Liver (tissue), 9 donors: ENCODE measurements around the gene BLM. TPM values are rescaled to one million over a fixed set of nuclear protein-coding genes. Genes with fewer than 3 reads are reported as not detected.

Experiments
- DNase-seq: peaks from one replicate; pipeline ENCODE4 v3.0.0-alpha.2; 2017; ENCODE audit warnings: low spot score
- H3K27ac ChIP-seq, 2 donors: one replicate each; pipeline ENCODE4 v1.7.0; 2013; ENCODE audit warnings: inconsistent platforms in 2 of 2, low read length in 2 of 2, control low read depth in 1 of 2, low read depth in 1 of 2, mild to moderate bottlenecking in 1 of 2
- H3K27me3 ChIP-seq, 4 donors: one replicate each; pipeline versions ENCODE4 v1.6.1 to v1.7.0; 2013; ENCODE audit warnings: low read length in 3 of 4, inconsistent platforms in 1 of 4, mild to moderate bottlenecking in 1 of 4, moderate library complexity in 1 of 4; ENCODE audit not compliant: control insufficient read depth in 4 of 4, insufficient read depth in 4 of 4
- H3K36me3 ChIP-seq, 4 donors: one replicate each; pipeline versions ENCODE4 v1.6.1 to v1.7.0; 2013; ENCODE audit warnings: low read length in 3 of 4, mild to moderate bottlenecking in 3 of 4, low read depth in 1 of 4, moderate library complexity in 1 of 4; ENCODE audit not compliant: control insufficient read depth in 4 of 4, insufficient read depth in 3 of 4
- H3K4me1 ChIP-seq, 4 donors: one replicate each; pipeline versions ENCODE4 v1.6.1 to v1.7.0; 2013; ENCODE audit warnings: low read length in 3 of 4, mild to moderate bottlenecking in 3 of 4, moderate library complexity in 1 of 4; ENCODE audit not compliant: control insufficient read depth in 4 of 4, insufficient read depth in 4 of 4
- H3K4me3 ChIP-seq, 3 donors: one replicate each; pipeline versions ENCODE4 v1.6.1 to v1.7.0; 2013; ENCODE audit warnings: low read length in 3 of 3, control low read depth in 1 of 3, low read depth in 1 of 3, mild to moderate bottlenecking in 1 of 3
- H3K9ac ChIP-seq, 2 donors: one replicate each; pipeline ENCODE4 v1.7.0; 2013; ENCODE audit warnings: low read length in 2 of 2, mild to moderate bottlenecking in 2 of 2, moderate library complexity in 2 of 2, control low read depth in 1 of 2, low read depth in 1 of 2
- H3K9me3 ChIP-seq, 4 donors: one replicate each; pipeline versions ENCODE4 v1.6.1 to v1.7.0; 2013; ENCODE audit warnings: low read length in 3 of 4; ENCODE audit not compliant: control insufficient read depth in 4 of 4
- ATF3 ChIP-seq: IDR thresholded peaks from 2 replicates; pipeline ENCODE4 v1.6.1; 2016; ENCODE audit warnings: antibody characterized with exemption
- CTCF ChIP-seq: fragments of 150-350 bp; IDR thresholded peaks from 2 replicates; pipeline ENCODE4 v1.5.1; 2017; ENCODE audit warnings: improper control_type of control experiment, low read depth, low read length; ENCODE audit not compliant: missing input control
- EGR1 ChIP-seq, 2 donors: IDR thresholded peaks; 2 replicates each; pipeline ENCODE4 v1.6.1; 2016 to 2018; ENCODE audit warnings: antibody characterized with exemption in 2 of 2, low read depth in 2 of 2
- FOXA1 ChIP-seq: IDR thresholded peaks from 2 replicates; pipeline ENCODE4 v1.6.1; 2016; ENCODE audit warnings: antibody characterized with exemption
- GABPA ChIP-seq, 2 donors: IDR thresholded peaks in 1 of 2; conservative IDR thresholded peaks in 1 of 2; 2 replicates each; pipeline ENCODE4 v1.6.1; 2016; ENCODE audit warnings: antibody characterized with exemption in 2 of 2, mild to moderate bottlenecking in 1 of 2, moderate library complexity in 1 of 2
- HNF4A ChIP-seq, 2 donors: conservative IDR thresholded peaks; 2 replicates each; pipeline ENCODE4 v1.6.1; 2016; ENCODE audit warnings: antibody characterized with exemption in 2 of 2, mild to moderate bottlenecking in 2 of 2
- HNF4G ChIP-seq: IDR thresholded peaks from 2 replicates; pipeline ENCODE4 v1.6.1; 2016; ENCODE audit warnings: antibody characterized with exemption
- JUND ChIP-seq, 2 donors: IDR thresholded peaks; 2 replicates each; pipeline ENCODE4 v1.6.1; 2016; ENCODE audit warnings: antibody characterized with exemption in 2 of 2
- NR2F2 ChIP-seq: IDR thresholded peaks from 2 replicates; pipeline ENCODE4 v1.6.1; 2016; ENCODE audit warnings: antibody characterized with exemption
- RAD21 ChIP-seq, 2 donors: IDR thresholded peaks; 2 replicates each; pipeline ENCODE4 v1.6.1; 2016; ENCODE audit warnings: antibody characterized with exemption in 2 of 2, mild to moderate bottlenecking in 2 of 2
- RXRA ChIP-seq, 2 donors: IDR thresholded peaks; 2 replicates each; pipeline ENCODE4 v1.6.1; 2017 to 2018; ENCODE audit warnings: antibody characterized with exemption in 2 of 2, mild to moderate bottlenecking in 1 of 2
- SP1 ChIP-seq: IDR thresholded peaks from 2 replicates; pipeline ENCODE4 v1.6.1; 2018; ENCODE audit warnings: antibody characterized with exemption, mild to moderate bottlenecking
- TAF1 ChIP-seq: conservative IDR thresholded peaks from 2 replicates; pipeline ENCODE4 v1.6.1; 2016; ENCODE audit warnings: antibody characterized with exemption, mild to moderate bottlenecking
- YY1 ChIP-seq: IDR thresholded peaks from 2 replicates; pipeline ENCODE4 v1.6.1; 2016; ENCODE audit warnings: antibody characterized with exemption, mild to moderate bottlenecking
- WGBS: extraction: QIAGEN DNeasy Blood & Tissue Kit; methylation state at CpG from one replicate; pipeline ENCODE4 v1.1.7; 2013; 5-methylcytosine and 5-hydroxymethylcytosine counted together
- polyA plus RNA-seq, 2 donors: library from polyadenylated mRNA; stranded (reverse) in 1 of 2; unstranded in 1 of 2; fragments of 200-250 nt in 1 of 2; fragments of >200 nt in 1 of 2; fragmentation: Nextera tagmentation in 1 of 2; extraction: Ambion mirVana in 1 of 2; gene quantifications; one replicate each; pipeline versions ENCODE4 v1.2.1 to v1.2.3, GENCODE V29; 2013 to 2015
- total RNA-seq, 2 donors: library from RNA; depleted of rRNA; stranded (reverse); fragments of >200 nt; gene quantifications; one replicate each; pipeline ENCODE4 v1.2.3, GENCODE V29; 2014
- TF ChIP-seq, protein P1 (sequence below): IDR thresholded peaks from 2 replicates; pipeline ENCODE4 v1.6.1; 2016; ENCODE audit warnings: antibody characterized with exemption, mild to moderate bottlenecking
- TF ChIP-seq, protein P2 (sequence below): IDR thresholded peaks from 2 replicates; pipeline ENCODE4 v1.6.1; 2016; ENCODE audit warnings: antibody characterized with exemption
- TF ChIP-seq, protein P3 (sequence below): IDR thresholded peaks from 2 replicates; pipeline ENCODE4 v1.6.1; 2016; ENCODE audit warnings: antibody characterized with exemption
- donor health status: healthy.
- donor health status: healthy.
- donor health status: healthy.
- donor health status: healthy.
- donor health status: healthy.

BLM gene
- total and polyA plus RNA-seq, 4 donors: 0.33 to 15.1 (median 0.41) TPM

GRCh38 chr15:90812958-90813265, 95.8 kb downstream of the BLM start:
- no peaks in the 10 kb centered on the region for H3K27me3 ChIP-seq
- H3K9me3 ChIP-seq: no peaks in the 10 kb centered on the region
- WGBS: 95% methylated on average over 6 of the region's 6 CpGs
- no peaks in the 10 kb centered on the region for H3K4me1 ChIP-seq
- H3K36me3 ChIP-seq: no peaks in the 10 kb centered on the region
- DNase-seq: no peak
- no peak overlapping the region for H3K27ac ChIP-seq
- no peak for TF ChIP-seq HNF4G
- TF ChIP-seq YY1: no peak
- TF ChIP-seq, protein P1, sequence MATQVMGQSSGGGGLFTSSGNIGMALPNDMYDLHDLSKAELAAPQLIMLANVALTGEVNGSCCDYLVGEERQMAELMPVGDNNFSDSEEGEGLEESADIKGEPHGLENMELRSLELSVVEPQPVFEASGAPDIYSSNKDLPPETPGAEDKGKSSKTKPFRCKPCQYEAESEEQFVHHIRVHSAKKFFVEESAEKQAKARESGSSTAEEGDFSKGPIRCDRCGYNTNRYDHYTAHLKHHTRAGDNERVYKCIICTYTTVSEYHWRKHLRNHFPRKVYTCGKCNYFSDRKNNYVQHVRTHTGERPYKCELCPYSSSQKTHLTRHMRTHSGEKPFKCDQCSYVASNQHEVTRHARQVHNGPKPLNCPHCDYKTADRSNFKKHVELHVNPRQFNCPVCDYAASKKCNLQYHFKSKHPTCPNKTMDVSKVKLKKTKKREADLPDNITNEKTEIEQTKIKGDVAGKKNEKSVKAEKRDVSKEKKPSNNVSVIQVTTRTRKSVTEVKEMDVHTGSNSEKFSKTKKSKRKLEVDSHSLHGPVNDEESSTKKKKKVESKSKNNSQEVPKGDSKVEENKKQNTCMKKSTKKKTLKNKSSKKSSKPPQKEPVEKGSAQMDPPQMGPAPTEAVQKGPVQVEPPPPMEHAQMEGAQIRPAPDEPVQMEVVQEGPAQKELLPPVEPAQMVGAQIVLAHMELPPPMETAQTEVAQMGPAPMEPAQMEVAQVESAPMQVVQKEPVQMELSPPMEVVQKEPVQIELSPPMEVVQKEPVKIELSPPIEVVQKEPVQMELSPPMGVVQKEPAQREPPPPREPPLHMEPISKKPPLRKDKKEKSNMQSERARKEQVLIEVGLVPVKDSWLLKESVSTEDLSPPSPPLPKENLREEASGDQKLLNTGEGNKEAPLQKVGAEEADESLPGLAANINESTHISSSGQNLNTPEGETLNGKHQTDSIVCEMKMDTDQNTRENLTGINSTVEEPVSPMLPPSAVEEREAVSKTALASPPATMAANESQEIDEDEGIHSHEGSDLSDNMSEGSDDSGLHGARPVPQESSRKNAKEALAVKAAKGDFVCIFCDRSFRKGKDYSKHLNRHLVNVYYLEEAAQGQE: no peak
- TF ChIP-seq SP1: no peak
- TF ChIP-seq ATF3: no peak
- no peak for TF ChIP-seq EGR1 (IDR thresholded peaks at IDR 0.05; ENCODE audit: low read depth in 2 of 2)
- TF ChIP-seq CTCF: no peak
- no peak for TF ChIP-seq RAD21 (IDR thresholded peaks at IDR 0.05)
- TF ChIP-seq FOXA1: no peak
- TF ChIP-seq RXRA (IDR thresholded peaks at IDR 0.05): no peak
- no peak for TF ChIP-seq HNF4A (conservative IDR thresholded peaks at IDR 0.05)
- TF ChIP-seq, protein P2, sequence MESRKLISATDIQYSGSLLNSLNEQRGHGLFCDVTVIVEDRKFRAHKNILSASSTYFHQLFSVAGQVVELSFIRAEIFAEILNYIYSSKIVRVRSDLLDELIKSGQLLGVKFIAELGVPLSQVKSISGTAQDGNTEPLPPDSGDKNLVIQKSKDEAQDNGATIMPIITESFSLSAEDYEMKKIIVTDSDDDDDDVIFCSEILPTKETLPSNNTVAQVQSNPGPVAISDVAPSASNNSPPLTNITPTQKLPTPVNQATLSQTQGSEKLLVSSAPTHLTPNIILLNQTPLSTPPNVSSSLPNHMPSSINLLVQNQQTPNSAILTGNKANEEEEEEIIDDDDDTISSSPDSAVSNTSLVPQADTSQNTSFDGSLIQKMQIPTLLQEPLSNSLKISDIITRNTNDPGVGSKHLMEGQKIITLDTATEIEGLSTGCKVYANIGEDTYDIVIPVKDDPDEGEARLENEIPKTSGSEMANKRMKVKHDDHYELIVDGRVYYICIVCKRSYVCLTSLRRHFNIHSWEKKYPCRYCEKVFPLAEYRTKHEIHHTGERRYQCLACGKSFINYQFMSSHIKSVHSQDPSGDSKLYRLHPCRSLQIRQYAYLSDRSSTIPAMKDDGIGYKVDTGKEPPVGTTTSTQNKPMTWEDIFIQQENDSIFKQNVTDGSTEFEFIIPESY: no peak
- no peak overlapping the region for H3K4me3 ChIP-seq
- H3K9ac ChIP-seq: no peak overlapping the region

- no peak for DNase-seq
- H3K9me3 ChIP-seq: no peaks in the 10 kb centered on the region
- H3K27me3 ChIP-seq: no peaks in the 10 kb centered on the region
- WGBS: 89% methylated on average over 2 of the region's 2 CpGs
- TF ChIP-seq RAD21 (IDR thresholded peaks at IDR 0.05) (no peak), EGR1 (IDR thresholded peaks at IDR 0.05; ENCODE audit: low read depth in 2 of 2) (no peak), RXRA (IDR thresholded peaks at IDR 0.05) (no peak), TAF1 (no peak), HNF4G (no peak), NR2F2 (no peak), YY1 (no peak), CTCF (no peak), GABPA (IDR thresholded peaks at IDR 0.05 in 1 of 2, conservative IDR thresholded peaks at IDR 0.05 in 1 of 2) (no peak), JUND (IDR thresholded peaks at IDR 0.05) (no peak)
- TF ChIP-seq, protein P3, sequence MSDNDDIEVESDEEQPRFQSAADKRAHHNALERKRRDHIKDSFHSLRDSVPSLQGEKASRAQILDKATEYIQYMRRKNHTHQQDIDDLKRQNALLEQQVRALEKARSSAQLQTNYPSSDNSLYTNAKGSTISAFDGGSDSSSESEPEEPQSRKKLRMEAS: no peak
- TF ChIP-seq, protein P2: no peak
- H3K27ac ChIP-seq: no peak overlapping the region
- H3K4me3 ChIP-seq: no peak overlapping the region
- no peak overlapping the region for H3K9ac ChIP-seq
- no peaks in the 10 kb centered on the region for H3K4me1 ChIP-seq
- H3K36me3 ChIP-seq: no peaks in the 10 kb centered on the region
These were observed 96.6 kb downstream of the BLM start for GRCh38 chr15:90813796-90814190.
